ENCODE measurements around the gene TRMU.

Gene TRMU, protein sequence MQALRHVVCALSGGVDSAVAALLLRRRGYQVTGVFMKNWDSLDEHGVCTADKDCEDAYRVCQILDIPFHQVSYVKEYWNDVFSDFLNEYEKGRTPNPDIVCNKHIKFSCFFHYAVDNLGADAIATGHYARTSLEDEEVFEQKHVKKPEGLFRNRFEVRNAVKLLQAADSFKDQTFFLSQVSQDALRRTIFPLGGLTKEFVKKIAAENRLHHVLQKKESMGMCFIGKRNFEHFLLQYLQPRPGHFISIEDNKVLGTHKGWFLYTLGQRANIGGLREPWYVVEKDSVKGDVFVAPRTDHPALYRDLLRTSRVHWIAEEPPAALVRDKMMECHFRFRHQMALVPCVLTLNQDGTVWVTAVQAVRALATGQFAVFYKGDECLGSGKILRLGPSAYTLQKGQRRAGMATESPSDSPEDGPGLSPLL

DNA sequence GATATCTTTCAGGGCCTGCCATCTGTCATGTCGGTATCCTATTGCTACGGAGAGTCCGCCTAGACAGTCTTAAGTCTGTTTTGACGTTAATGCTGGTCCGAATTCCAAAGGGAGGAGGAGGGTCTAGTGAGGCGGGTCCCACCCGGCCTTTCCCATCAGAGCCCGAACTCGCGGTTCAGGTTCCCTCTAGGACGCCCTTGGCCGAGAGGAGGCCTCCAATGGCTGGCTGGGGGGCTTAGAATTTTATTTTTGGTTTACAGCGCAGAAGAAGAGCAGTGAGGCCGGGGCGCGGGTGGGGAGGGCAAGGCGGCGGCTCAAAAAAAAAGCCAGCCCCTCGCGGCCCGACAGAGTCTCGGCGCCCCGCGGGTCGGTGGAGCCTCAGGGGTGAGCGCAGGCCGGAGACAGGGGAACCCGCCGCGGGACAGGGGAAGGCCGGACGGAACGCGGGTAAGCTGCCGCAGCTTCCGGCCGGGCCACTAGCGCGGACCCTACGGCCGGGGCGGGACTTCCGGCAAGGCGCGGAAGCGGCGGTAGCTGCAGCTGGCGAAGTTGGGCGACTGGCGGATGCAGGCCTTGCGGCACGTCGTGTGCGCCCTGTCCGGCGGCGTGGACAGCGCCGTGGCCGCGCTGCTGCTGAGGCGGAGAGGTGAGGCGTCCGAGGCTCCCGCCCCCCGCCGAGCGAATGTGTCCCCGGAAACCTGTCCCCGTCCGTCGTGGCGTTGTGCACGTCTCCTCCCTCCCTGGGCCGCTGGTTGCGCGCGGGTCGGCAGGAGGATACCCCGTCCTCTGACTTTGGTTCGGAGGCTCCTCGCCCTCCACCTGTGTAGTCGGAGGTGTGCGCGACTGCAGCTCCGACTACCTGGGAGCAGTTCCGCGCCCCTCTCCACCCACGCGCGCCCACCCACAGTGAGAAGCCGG, at the start of gene TRMU:
Gene TRMU, plus strand, starts transcription at position 514 of the 918 bp plus-strand sequence. Its CDS starts 51 bp downstream, at position 565.
- in situ Hi-C loops (cut with MboI; ENCODE audit: low sequenced_read_pairs), result no loop called here

DNA sequence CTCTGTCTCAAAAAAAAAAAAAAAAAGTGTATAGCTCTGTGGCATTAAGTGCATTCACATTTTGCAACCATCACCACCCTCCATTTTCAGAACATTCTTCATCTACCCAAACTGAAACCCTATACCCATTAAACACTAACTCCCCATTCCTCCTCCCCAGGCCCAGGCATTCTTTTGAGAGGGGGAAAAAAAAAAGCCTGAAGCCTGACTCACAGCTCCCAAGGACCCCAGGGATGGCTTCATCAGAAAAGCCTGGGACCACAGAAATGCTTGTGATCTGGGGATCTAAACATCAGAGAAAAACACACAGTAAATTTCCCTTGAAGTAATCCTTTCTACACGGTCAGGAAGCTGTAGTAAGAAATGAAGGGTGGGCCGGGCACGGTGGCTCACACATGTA, 49.5 kb upstream of the TRMU start:
- in situ Hi-C loops (cut with MboI; ENCODE audit: low sequenced_read_pairs), result no loop called here

DNA sequence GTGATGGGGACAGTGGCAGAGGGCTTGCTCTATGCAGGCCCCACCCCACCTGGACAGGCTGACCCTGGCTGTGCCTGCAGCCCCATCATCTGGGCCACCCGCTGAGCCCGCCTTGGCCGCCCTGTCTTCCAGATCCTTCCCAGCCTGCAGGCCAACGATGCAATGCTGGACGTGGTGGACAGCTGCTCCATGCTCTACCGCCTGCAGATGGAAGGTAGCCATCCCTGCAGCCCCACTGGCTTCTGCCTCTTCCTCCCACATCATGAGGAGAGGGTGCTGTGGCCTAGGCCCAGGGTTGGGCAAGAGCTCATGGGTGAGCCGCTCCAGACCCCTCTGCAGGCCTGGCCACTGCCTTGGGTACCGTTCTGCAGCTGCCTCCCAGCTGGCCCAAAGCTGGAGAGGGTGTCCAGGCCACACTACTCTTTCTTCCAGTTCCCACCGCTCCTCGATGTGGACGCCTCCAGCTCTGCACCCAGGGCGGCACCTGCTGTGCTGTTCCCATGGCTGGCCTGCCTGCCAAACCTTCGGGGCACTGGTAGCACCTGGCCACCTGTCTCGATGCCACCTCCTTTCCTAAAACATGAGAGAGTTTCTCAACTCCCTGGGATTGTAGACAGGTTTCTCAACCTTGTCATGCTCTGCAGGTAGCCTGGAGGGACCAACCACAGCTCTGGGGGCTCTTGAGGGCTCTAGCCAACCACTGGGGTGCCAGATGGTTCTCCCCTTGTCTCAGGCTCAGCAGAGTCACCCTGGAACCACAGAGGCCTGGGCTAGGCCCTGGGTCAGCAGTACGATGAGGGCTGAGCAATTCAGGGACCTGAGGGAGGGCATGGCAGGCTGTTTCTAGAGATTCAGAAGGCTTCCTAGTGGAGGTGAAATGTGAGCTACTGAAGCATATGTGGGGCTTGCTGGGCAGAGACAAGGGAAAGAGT, 48.3 kb upstream of the TRMU start:
- in situ Hi-C loops (cut with MboI; ENCODE audit: low sequenced_read_pairs), result no loop called here

DNA sequence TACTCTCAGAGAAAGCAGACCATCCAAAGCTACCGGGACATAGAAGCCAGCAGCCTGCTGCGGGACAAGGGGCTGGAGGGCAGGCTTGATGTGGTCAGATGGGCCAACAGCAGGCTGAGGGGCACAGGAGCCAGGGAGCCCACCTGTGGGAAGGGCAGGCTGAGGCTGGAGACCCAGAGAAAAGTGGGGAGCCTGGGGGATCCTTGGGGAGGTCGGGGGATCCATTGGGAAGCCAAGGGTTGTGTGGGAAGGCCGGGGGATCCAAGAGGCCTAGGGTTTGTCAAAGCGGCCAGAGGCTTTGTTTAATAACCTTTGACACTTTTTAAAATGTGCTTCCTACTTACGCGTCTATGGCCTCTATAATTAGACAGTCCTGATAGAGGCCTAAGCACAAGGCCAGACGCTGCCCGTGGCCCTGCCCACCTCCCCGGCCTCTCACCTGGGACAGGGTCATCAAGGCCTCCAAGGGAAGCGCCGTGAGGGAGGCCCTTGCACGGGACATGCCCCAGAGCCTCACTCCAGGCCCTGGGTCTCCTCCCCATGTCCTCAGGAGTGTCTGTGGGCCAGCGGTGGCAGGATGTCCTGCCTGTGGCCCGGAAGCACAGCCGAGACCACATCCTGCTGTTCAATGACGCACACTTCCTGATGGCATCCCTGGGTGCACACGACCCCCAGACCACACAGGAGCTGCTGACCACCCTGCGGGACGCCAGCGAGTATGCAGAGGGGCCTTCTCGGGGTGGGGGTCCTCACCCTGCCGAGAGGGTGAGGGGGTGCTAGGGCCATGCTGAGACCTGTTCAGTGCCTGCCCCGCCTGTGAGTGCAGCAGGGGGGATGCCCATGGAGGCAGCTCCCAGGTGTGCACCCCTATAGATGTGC, 47.4 kb upstream of the TRMU start:
- in situ Hi-C loops (cut with MboI; ENCODE audit: low sequenced_read_pairs), result no loop called here

DNA sequence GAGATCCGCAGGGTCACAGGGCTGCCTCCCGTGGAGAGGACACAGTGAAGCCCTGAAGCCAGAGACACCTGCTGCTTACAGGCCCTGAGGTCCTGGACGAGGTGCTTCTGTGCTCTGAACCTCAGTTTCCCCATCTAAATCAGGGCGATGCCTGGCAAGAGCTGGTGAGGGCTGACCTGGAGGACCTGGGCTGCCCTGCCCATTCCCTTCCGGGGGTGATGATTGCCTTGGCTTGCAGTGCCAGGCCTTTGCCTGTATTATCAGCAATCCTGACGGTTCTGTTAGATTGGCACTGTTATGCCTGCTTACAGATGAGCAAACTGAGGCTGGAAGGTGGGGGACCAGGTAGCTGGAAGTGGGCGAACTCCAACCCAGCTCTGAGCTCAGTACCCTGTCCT, 46.7 kb upstream of the TRMU start:
- in situ Hi-C loops (cut with MboI; ENCODE audit: low sequenced_read_pairs), result no loop called here

DNA sequence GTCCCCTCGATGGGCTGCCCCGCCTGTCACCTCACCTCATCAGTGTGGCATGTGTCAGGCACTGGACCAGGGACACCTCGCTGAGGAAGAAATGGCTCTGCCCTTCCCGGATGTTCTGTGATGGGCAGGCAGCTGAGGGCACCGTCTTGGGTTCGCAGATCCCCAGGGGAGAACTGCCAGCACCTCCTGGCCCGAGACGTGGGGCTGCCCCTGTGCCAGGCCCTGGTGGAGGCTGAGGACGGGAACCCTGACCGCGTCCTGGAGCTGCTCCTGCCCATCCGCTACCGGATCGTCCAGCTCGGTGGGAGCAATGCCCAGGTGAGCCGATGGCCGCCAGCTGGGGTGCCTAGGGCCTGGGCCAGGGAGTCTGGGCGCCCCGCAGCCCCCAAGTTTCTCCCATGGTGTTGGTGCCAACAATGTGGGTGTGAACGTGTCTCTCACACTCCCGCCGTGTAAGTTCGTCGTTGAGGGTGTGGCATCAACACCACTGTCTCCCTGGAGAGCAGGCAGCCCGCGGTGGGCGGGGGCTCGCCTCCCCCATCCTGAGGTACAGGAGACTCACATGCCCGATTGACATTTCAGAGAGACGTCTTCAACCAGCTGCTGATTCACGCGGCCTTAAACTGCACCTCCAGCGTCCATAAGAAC, 46.1 kb upstream of the TRMU start:
- in situ Hi-C loops (cut with MboI; ENCODE audit: low sequenced_read_pairs), result no loop called here

DNA sequence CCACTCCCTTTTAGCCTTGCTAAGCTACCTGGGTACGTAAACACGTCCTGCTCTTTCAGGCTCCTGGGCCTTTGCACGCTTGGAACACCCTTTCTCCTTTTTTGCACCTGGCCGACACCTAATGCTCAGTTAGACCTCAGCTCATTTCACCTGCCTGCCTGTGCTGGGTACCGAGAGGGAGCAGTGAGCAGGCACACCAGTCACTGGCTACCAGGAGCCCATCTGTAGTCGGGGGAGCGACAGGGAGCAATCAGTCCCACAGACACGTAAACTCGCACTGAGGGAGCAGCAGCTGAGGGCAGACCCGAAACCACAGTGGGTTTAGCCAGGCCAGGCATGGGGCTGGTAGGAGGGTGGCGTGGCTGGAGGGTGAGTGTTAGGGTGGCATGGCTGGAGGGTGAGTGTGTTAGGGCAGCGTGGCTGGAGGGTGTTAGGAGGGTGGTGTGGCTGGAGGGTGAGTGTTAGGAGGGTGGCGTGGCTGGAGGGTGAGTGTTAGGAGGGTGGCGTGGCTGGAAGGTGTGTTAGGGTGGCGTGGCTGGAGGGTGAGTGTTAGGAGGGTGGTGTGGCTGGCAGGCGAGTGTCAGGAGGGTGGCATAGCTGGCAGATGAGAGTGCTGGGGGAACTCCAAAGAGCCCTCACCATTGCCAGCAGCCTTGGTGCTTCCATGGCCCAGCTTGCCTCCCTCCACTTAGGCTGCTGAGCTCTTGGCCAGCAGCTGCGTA, 45.2 kb upstream of the TRMU start:
- in situ Hi-C loops (cut with MboI; ENCODE audit: low sequenced_read_pairs), result no loop called here

DNA sequence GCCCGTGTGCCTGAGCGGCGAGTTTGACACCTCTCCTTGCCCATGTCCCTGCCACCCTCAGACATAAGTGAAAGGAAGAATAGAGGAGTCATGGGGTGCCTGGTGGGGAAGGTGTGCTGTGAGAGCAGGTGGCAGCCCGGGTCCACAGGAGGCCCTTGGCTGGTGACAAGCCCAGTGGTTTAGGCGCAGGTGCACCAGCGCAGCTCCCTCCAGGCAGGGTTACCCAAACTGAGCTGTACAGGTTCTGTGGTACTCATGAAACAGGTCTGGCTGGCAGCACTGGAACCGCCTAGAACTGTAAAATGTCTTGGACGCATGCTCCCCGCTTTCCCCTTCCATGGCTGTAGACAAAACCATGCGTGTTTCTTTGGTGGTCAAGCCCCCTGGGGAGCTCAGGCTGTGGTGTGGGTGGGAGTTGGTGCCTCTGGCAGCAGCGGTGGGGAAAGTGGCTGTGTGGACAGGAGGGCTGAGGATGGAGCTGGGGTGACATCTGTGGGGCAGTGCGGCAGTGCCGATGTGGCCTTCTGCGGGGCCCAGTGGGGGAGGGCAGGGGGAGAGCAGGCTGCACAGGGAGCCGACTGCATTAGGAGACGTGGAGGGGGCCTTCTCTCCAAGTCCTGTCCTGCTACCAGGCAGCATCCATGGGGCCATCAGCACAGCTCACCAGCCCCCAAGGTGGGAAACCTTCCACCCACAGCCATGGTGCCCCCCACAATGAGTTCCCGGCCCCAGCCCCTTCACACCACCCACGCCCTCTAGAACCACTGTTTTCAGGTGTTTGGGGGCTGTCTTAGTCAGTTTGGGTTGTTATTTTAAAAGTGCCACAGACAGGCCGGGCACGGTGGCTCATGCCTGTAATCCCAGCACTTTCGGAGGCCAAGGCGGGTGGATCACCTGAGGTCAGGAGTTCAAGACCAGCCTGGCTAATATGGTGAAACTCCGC, 44.4 kb upstream of the TRMU start:
- in situ Hi-C loops (cut with MboI; ENCODE audit: low sequenced_read_pairs), result no loop called here

DNA sequence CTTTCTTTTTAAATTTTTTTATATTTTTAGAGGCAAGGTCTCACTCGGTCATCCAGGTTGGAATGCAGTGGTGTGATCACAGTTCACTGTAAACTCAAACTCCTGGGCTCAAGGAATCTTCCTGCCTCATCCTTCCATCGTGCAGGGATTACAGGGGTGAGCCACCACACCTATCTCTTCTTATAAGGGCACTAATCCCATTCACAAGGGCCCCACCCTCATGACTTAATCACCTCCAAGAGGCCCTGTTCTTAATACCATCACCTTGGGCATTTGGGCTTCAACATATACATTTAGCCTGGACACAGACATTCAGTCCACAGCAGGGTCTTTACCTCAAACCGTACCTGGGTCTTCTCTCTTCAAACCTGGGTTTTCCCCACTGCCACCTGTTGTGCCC, 43.3 kb upstream of the TRMU start:
- in situ Hi-C loops (cut with MboI; ENCODE audit: low sequenced_read_pairs), result no loop called here

DNA sequence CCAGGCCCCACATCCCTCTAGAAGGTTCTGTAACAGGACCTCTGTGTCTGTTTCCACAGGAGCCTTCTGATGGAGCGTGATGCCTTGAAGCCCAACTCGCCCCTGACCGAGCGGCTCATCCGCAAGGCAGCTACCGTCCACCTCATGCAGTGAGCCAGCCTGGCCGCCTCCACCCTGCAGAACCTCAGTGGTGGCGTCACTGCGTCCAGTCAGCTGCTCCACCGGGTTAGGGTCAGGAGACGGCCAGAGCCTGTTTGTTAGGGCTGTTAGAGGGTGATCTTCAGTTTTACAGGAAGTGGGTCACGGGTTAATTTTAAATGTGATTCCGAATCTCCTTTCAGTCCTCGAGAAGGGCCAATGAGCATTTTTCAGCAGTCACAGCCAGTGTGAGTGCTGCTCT, 42.8 kb upstream of the TRMU start:
- in situ Hi-C loops (cut with MboI; ENCODE audit: low sequenced_read_pairs), result no loop called here

DNA sequence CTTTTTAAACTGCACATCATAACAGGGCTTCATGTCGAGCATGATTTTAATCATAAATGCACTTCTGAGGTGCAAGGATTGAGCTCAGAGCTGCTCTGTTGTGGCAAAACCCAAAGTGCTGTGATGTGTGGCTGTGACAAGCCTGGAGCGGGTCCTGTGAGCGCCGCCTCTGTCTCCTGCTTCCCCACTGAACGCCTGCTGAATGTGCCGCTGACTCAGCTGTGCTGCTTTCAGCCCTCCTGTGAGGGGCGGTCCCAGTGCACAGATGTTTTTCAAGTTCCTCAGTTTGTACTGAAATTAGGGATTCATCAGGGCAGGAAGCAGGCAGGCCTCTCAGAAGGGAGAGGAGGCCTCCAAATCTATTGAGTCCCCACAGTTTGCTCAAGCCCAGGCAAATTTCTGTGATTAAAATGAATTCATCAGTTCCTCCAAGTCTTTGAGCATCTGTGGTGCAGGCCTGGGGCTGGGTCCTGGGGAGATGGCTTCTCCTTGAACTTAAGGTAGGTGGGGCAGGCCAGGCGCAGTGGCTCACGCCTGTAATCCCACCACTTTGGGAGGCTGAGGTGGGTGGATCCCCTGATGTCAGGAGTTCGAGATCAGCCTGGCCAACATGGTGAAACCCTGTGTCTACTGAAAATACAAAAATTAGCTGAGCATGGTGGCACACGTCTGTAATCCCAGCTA, 41.8 kb upstream of the TRMU start:
- in situ Hi-C loops (cut with MboI; ENCODE audit: low sequenced_read_pairs), result no loop called here

DNA sequence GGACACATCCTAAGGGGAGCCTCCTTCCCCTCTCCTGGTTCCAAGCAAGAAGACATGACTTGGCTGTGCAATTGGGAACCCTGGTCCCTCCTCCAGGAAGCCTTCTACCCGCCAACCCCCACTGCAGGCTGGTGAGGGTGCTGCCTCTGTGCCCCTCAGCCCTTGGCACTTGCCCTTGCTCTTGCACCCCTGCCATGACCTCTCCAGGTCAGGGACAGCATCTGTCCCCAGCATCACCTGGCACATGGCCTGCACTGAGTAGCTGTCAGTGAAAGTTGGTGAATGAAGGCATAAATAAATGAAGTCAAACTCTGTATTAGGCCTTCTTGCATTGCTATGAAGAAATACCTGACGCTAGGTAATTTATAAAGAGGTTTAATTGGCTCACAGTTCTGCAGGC, 40.7 kb upstream of the TRMU start:
- in situ Hi-C loops (cut with MboI; ENCODE audit: low sequenced_read_pairs), result no loop called here

DNA sequence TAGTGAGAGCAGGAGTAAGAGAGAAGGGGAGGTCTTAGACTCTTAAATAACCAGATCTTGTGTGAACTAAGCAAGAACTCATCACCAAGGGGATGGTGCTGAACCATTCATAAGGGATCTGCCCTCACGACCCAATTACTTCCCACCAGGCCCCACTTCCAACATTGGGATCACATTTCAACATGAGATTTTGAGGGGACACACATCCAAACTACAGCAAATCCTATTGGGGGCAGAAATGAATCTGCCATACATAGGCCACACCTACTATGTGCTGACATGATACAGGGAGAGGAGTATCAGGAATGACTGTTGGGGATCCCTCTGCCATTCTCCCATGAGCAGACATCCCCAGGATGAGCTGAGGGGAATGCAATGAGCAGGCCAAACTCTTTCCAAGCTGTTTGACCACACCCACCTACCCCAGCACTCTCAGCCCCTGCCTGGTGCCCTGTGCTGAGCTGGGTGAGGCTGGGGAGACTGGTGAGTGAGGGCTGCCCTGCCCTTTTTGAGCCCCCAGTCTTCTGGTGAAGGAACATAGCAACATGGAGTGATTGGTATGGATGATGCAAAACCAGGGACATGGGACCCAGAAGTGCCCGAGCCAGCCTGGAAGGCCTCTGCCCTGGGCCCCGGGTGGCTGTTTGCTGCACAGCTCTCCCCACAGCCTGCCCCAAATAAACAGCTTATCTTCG, 40.1 kb upstream of the TRMU start:
- in situ Hi-C loops (cut with MboI; ENCODE audit: low sequenced_read_pairs), result no loop called here

DNA sequence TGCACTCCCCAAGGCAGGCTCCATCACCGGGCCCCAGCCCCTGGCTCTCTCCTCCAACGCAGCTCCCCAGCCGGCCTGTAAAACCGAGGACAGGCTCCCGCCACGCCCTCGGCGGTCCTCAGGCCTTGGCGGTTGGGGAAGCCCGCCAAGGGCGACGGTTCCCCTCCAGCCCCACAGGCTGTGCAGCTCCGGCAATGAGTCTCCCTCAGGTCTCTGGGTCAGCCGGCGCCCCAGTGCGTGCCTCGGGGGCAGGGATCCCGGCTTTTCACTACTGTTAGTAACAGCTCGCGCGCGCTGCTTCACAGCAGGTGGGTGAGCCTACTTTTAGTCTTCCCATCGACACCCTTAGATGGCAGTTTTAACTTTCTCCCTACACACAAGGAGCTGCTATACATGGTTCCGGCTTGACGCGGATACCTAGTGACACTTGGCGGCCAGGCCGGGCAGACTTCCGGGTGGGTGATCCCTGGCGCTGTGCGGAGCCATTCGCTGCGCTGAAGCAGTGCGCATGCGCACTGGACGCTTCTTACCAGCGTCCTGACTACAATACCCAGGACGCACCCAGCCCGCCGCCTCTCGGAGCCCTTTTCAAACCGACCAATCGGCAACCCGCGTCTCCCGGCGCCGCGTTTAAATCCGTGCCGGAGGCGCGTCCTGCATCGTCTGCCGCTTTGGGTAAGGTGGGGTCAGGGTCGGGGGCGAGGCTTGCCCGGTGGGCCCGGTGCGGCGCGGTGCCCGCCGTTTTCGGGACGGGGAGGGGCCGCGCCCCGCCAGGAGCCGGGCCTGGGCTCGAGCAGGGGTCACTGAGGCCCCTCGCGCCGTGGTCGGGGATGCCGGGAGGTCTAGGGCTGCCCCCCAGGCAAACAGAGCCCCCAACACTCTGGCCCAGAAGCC, 39.0 kb upstream of the TRMU start, which contains the start of gene GTSE1:
Gene GTSE1, plus strand, starts transcription at position 614 of the 894 bp plus-strand sequence. CDS start 531 bp downstream, outside the sequence.
- in situ Hi-C loops (cut with MboI; ENCODE audit: low sequenced_read_pairs), result no loop called here

DNA sequence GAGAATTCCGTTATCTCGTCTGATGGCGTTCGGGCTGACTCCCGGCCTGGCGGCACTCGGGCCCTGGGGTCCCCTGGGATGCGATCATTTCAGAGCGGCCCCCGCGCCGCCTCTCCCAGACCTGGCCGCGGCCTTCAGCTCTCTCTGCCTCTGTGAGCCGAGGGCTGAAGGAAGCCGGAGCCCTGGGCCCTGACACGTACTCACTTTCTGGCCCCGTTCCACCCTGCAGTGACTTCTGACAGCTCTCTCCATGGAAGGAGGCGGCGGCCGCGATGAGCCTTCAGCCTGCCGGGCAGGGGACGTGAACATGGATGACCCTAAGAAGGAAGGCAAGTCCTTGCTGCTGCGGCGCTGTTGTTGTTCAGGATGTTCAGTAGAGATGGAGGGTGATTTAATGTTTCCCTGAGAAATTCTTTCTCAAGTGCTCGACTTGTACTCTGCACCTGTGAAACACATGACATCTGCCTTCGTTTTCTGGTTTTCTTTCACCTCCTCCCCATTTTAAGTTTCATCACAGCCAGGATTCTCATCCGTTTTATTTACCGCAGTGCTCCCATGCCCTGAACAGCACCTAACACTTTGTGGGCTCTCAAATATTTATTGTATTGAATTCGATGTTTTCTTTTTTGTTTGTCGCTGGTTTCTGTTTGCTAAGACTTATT, 38.2 kb upstream of the TRMU start:
- in situ Hi-C loops (cut with MboI; ENCODE audit: low sequenced_read_pairs), result no loop called here

All from HL-60/S4 (cell line).